HCT116 (cell line): ENCODE measurements around the gene HK1. TPM values are rescaled to one million over a fixed set of nuclear protein-coding genes. Genes with fewer than 3 reads are reported as not detected.

Experiments used
- ATAC-seq: fragments of 200-7000 bp; cut with Tn5 transposase; 2 replicates; pipeline ENCODE4 v1.9.1; 2020; ENCODE audit warnings: mild to moderate bottlenecking, moderate library complexity
- BruUV-seq: library from RNA; stranded (reverse); fragments of 400-500 nt; replicated peaks from 2 replicates; lab custom pipeline; 2021; lab: Mats Ljungman, UMichigan
- CTCF ChIA-PET: fragments of 300-600 bp; sonication (Branson Sonifier 250); formaldehyde crosslinking; loops from one replicate; lab custom pipeline; 2021; ENCODE audit warnings: antibody characterized with exemption; lab: Charles Lee
- POLR2A ChIA-PET: fragments of 300-600, 350-600 bp; sonication (Branson Sonifier 250); formaldehyde crosslinking; loops from one replicate; lab custom pipeline; 2021; ENCODE audit warnings: antibody characterized with exemption; lab: Charles Lee
- RAD21 ChIA-PET, 2 experiments: fragments of 300-600 bp; sonication (Branson Sonifier 250); formaldehyde crosslinking; loops; one replicate each; lab custom pipeline; 2023; ENCODE audit warnings: low total read pairs in 2 of 2; ENCODE audit not compliant: uncharacterized antibody in 2 of 2, unreplicated experiment in 2 of 2, low non-redundant PET in 1 of 2; lab: Charles Lee
- DNase-seq: peaks from one replicate; pipeline ENCODE4 v3.0.0-alpha.2; 2010; ENCODE audit warnings: low read depth, low spot score
- H2AFZ ChIP-seq: fragments of 200-600 bp; shearing (Covaris generic), sonication (generic); 2 replicates; pipeline ENCODE4 v1.6.1; 2017; ENCODE audit warnings: low read depth, mixed run types, mixed read lengths, antibody characterized with exemption, low read length; ENCODE audit not compliant: poor library complexity, severe bottlenecking
- H3K27ac ChIP-seq: 2 replicates; pipeline ENCODE4 v1.5.1; 2012; ENCODE audit warnings: low read depth, low read length
- H3K27me3 ChIP-seq: fragments of 200-600 bp; sonication (generic); 2 replicates; pipeline ENCODE4 v1.6.1; 2016; ENCODE audit warnings: mixed run types, low read length, mixed read lengths; ENCODE audit not compliant: insufficient read depth
- H3K36me3 ChIP-seq, 2 experiments: fragments of 200-500 bp in 1 of 2; fragments of 200-600 bp in 1 of 2; sonication (Bioruptor generic) in 1 of 2; sonication (generic) in 1 of 2; 2 replicates each; pipeline versions ENCODE4 v1.5.1 to v1.6.1; 2014 to 2016; ENCODE audit warnings: low read length in 2 of 2, inconsistent platforms in 1 of 2, mixed read lengths in 1 of 2, mixed run types in 1 of 2; ENCODE audit not compliant: insufficient read depth in 2 of 2, control insufficient read depth in 1 of 2
- H3K4me1 ChIP-seq, 2 experiments: fragments of 200-600 bp in 1 of 2; sonication (generic) in 1 of 2; 2 replicates each; pipeline versions ENCODE4 v1.5.1 to v1.6.1; 2012 to 2017; ENCODE audit warnings: low read length in 2 of 2, inconsistent platforms in 1 of 2, mild to moderate bottlenecking in 1 of 2, mixed read lengths in 1 of 2, mixed run types in 1 of 2, moderate library complexity in 1 of 2; ENCODE audit not compliant: insufficient read depth in 2 of 2, control insufficient read depth in 1 of 2
- H3K4me2 ChIP-seq: fragments of 200-600 bp; sonication (generic); 2 replicates; pipeline ENCODE4 v1.6.1; 2017; ENCODE audit warnings: mixed run types, low read length, mixed read lengths
- H3K4me3 ChIP-seq, 2 experiments: fragments of 200-600 bp in 1 of 2; sonication (generic) in 1 of 2; replicated peaks in 1 of 2; 2 replicates each; pipeline ENCODE4 v1.5.1; 2011 to 2016; ENCODE audit warnings: low read length in 2 of 2, control low read depth in 1 of 2, low read depth in 1 of 2, mild to moderate bottlenecking in 1 of 2, mixed read lengths in 1 of 2, mixed run types in 1 of 2
- H3K79me2 ChIP-seq: fragments of 200-600 bp; sonication (generic); 2 replicates; pipeline ENCODE4 v1.6.1; 2017; ENCODE audit warnings: mild to moderate bottlenecking, mixed run types, low read length, moderate library complexity, mixed read lengths; ENCODE audit not compliant: insufficient read depth
- H3K9ac ChIP-seq: fragments of 200-600 bp; sonication (generic); 2 replicates; pipeline ENCODE4 v1.6.1; 2016; ENCODE audit warnings: low read length, mixed read lengths
- H3K9me2 ChIP-seq: fragments of 200-600 bp; sonication (generic), shearing (Covaris generic); 2 replicates; pipeline ENCODE4 v1.6.1; 2017; ENCODE audit warnings: mixed run types, mild to moderate bottlenecking, moderate library complexity; ENCODE audit not compliant: insufficient read depth
- H3K9me3 ChIP-seq, 2 experiments: fragments of 200-500 bp in 1 of 2; fragments of 200-600 bp in 1 of 2; sonication (Bioruptor generic) in 1 of 2; sonication (generic) in 1 of 2; 2 replicates each; pipeline ENCODE4 v1.6.1; 2014 to 2017; ENCODE audit warnings: low read length in 2 of 2, mixed read lengths in 2 of 2, inconsistent platforms in 1 of 2, low read depth in 1 of 2, mild to moderate bottlenecking in 1 of 2, mixed run types in 1 of 2, moderate library complexity in 1 of 2; ENCODE audit not compliant: control insufficient read depth in 1 of 2, insufficient read depth in 1 of 2
- H4K20me1 ChIP-seq: fragments of 200-600 bp; sonication (generic), shearing (Covaris generic); 2 replicates; pipeline ENCODE4 v1.6.1; 2017; ENCODE audit warnings: mixed run types, mild to moderate bottlenecking, moderate library complexity; ENCODE audit not compliant: insufficient read depth
- ATF3 ChIP-seq: IDR thresholded peaks from 2 replicates; pipeline ENCODE4 v1.6.1; 2012
- CBX3 ChIP-seq: IDR thresholded peaks from 2 replicates; pipeline ENCODE4 v1.6.1; 2012; ENCODE audit warnings: low read depth
- CEBPB ChIP-seq: IDR thresholded peaks from 2 replicates; pipeline ENCODE4 v1.6.1; 2012; ENCODE audit warnings: low read depth
- EGR1 ChIP-seq: IDR thresholded peaks from 2 replicates; pipeline ENCODE4 v1.6.1; 2012; ENCODE audit warnings: low read depth
- EZH2 ChIP-seq: fragments of 200-600 bp; sonication (generic); IDR thresholded peaks from 2 replicates; pipeline ENCODE4 v1.6.1; 2017; ENCODE audit warnings: antibody characterized with exemption, mixed run types
- EZH2phosphoT487 ChIP-seq: fragments of 200-600 bp; IDR thresholded peaks from 2 replicates; pipeline ENCODE4 v1.6.1; 2018; ENCODE audit warnings: antibody characterized with exemption, borderline replicate concordance
- POLR2A ChIP-seq: IDR thresholded peaks from 2 replicates; pipeline ENCODE4 v1.7.0; 2011; ENCODE audit warnings: borderline replicate concordance; ENCODE audit not compliant: insufficient read depth, insufficient read length; ENCODE audit errors: extremely low read depth
- RAD21 ChIP-seq: IDR thresholded peaks from 2 replicates; pipeline ENCODE4 v1.6.1; 2012; ENCODE audit warnings: low read depth, mild to moderate bottlenecking
- SIN3A ChIP-seq: IDR thresholded peaks from 2 replicates; pipeline ENCODE4 v1.6.1; 2012; ENCODE audit warnings: low read depth
- SRF ChIP-seq: IDR thresholded peaks from 2 replicates; pipeline ENCODE4 v1.6.1; 2012; ENCODE audit warnings: low read depth
- TCF7L2 ChIP-seq: IDR thresholded peaks from 2 replicates; pipeline ENCODE4 v1.7.0; 2011; ENCODE audit warnings: borderline replicate concordance, inconsistent platforms; ENCODE audit not compliant: insufficient read depth, insufficient read length; ENCODE audit errors: extremely low read depth
- YY1 ChIP-seq: IDR thresholded peaks from 2 replicates; pipeline ENCODE4 v1.6.1; 2011; ENCODE audit warnings: low read length, low read depth, moderate library complexity, mild to moderate bottlenecking; ENCODE audit not compliant: insufficient replicate concordance; ENCODE audit errors: extremely low read depth
- ZBTB33 ChIP-seq: IDR thresholded peaks from 2 replicates; pipeline ENCODE4 v1.6.1; 2011; ENCODE audit warnings: mild to moderate bottlenecking, low read length, moderate library complexity; ENCODE audit not compliant: insufficient replicate concordance; ENCODE audit errors: extremely low read depth
- ZFX ChIP-seq: fragments of 450-650 bp; IDR thresholded peaks from 2 replicates; pipeline ENCODE4 v1.6.1; 2017
- intact Hi-C: fragments of 100-400 bp; cut with micrococcal nuclease; formaldehyde crosslinking; loops from 2 replicates; pipeline ENCODE4 v1.10.0; 2022
- total RNA-seq: library from RNA; stranded (reverse); gene quantifications from one replicate; pipeline ENCODE4 v1.2.1, GENCODE V29; 2021; ENCODE audit not compliant: unreplicated experiment

Gene HK1
- total RNA-seq, 1 experiment from 2014 or later = 50.3 TPM

GRCh38 chr10:69416695-69417094 is 138.4 kb downstream of the HK1 start, which contains the start of gene TACR2:
TSS of gene TACR2 (minus strand) at chr10:69416918. CDS start at chr10:69416323, 595 bp downstream.
- CTCF ChIA-PET = interaction anchor here (1.4 kb wide), 1 partner anchor 8 kb away, joined by 3 read pairs; no protein-coding TSS in a partner anchor
- Histone ChIP-seq H3K4me2 (no peak within 1 kb of the TSS), H2AFZ (no peak within 1 kb of the TSS), H3K4me1 (peaks cover 3 to 15% of the 10 kb centered on the region in 2 experiments; a peak in 2 of 4 replicates), H3K4me3 (no peak within 1 kb of the TSS), H3K27ac (no peak within 1 kb of the TSS), H4K20me1 (no peaks in the 10 kb centered on the region), H3K9me3 (no peaks in the 10 kb centered on the region), H3K27me3 (no peaks in the 10 kb centered on the region), H3K36me3 (no peaks in the 10 kb centered on the region), H3K9ac (no peak within 1 kb of the TSS), H3K79me2 (no peaks in the 10 kb centered on the region), H3K9me2 (no peaks in the 10 kb centered on the region)
- ATAC-seq = no peak
- no peak for DNase-seq
- no TSS peak for BruUV-seq
- POLR2A ChIA-PET = no interaction called here
- RAD21 ChIA-PET = no interaction called here
- TF ChIP-seq EGR1 (no peak), EZH2 (no peak), ZFX (no peak), POLR2A (no peak), TCF7L2 (no peak), CBX3 (no peak), RAD21 (no peak), ZBTB33 (no peak), CEBPB (no peak), YY1 (no peak), SRF (no peak), EZH2phosphoT487 (no peak), ATF3 (no peak), SIN3A (no peak)
- intact Hi-C loops = no loop called here
